ENCODE measurements around the gene NPTN.
"Not testable (repeated sequence)": the region's sequence is repeated elsewhere in the genome, so short reads cannot be mapped to it uniquely, and the experiment has no call there.

The NPTN gene

GRCh38 chr15:73582851-73583379 is 50.3 kb downstream of the NPTN start:
- TF ChIP-seq, protein P1, sequence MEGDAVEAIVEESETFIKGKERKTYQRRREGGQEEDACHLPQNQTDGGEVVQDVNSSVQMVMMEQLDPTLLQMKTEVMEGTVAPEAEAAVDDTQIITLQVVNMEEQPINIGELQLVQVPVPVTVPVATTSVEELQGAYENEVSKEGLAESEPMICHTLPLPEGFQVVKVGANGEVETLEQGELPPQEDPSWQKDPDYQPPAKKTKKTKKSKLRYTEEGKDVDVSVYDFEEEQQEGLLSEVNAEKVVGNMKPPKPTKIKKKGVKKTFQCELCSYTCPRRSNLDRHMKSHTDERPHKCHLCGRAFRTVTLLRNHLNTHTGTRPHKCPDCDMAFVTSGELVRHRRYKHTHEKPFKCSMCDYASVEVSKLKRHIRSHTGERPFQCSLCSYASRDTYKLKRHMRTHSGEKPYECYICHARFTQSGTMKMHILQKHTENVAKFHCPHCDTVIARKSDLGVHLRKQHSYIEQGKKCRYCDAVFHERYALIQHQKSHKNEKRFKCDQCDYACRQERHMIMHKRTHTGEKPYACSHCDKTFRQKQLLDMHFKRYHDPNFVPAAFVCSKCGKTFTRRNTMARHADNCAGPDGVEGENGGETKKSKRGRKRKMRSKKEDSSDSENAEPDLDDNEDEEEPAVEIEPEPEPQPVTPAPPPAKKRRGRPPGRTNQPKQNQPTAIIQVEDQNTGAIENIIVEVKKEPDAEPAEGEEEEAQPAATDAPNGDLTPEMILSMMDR (IDR thresholded peaks at IDR 0.05; ENCODE audit: low read depth, low read length), result no peak
- DNase-seq (ENCODE audit: extremely low read depth, low read depth), result no peak

- TF ChIP-seq, protein P1 (IDR thresholded peaks at IDR 0.05; ENCODE audit: low read depth, low read length), result no peak
- DNase-seq (ENCODE audit: extremely low read depth, low read depth), result no peak
These were observed 55.2 kb downstream of the NPTN start for GRCh38 chr15:73578026-73578425.

DNA sequence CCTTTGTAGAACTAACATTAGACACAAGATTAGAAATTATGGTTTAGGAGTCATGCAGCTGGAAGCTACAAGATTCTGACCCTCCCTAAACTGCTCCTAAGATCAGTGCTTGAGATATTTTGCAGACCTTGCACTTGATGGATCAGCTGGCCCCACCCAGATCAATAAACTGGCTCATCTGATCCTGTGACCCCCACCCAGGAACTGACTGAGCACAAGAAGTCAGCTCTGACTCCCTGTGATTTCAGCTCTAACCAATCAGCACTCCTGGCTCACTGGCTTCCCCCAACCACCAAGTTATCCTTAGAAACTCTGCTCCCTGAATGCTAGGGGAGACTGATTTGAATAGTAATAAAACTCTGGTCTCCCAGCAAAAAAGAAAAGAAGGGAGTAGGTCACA is 55.6 kb downstream of the NPTN start:
- not testable (repeated sequence) for DNase-seq (ENCODE audit: extremely low read depth, low read depth)

DNA sequence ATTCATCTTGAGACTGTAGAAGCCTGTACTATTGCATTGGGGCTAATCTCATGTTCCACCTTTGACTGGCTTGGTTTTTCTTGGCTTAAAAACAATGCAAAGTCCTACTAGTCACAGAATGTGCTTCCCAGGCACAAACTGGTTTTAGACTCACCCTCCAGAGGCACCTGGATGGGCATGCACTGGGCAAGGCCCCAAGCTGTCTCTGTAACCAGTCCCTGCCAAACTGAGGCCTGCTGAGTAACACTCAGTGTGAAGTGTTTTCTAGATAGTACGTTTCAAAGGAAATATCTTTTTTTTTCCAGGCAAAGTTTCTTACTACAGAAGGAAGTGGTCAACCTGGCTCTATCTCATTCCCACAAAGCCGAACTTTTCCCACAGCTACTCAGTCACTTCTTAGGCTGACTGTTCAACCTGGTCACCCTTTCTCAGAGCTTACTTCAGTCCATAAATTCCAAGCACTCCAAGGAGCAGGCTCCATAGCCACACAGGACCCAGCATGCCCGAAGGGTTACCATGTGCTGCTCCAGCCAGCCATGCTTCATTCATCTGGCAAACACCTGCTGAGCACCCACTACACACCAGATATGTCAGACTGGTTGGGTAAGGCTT is 57.4 kb downstream of the NPTN start:
- TF ChIP-seq, protein P1 (IDR thresholded peaks at IDR 0.05; ENCODE audit: low read depth, low read length), result no peak
- DNase-seq (ENCODE audit: extremely low read depth, low read depth), result no peak

DNA sequence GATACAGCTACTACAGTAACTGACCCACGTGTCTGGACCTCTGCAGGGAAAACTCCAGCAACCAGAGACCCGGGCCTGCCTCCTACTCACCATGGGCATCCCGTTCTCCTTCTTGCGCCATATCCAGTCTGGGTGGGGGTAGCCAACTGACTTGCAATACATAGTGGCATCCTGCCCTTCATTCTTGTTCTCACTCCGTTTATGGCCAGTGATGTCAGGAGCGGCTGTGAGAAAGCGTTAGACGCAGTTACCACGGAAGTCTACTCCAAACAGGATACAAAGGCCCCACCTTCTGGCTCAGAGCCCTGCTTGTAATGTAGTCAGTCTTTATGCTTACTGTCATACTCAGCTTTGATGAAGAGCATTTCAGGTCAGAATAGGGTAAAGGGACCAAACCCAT is 59.6 kb downstream of the NPTN start:
- TF ChIP-seq, protein P1 (IDR thresholded peaks at IDR 0.05; ENCODE audit: low read depth, low read length), result no peak
- no peak for DNase-seq (ENCODE audit: extremely low read depth, low read depth)

- TF ChIP-seq, protein P1 (IDR thresholded peaks at IDR 0.05; ENCODE audit: low read depth, low read length), result no peak
- DNase-seq (ENCODE audit: extremely low read depth, low read depth), result no peak
These were observed 60.2 kb downstream of the NPTN start for GRCh38 chr15:73573037-73573436.

DNA sequence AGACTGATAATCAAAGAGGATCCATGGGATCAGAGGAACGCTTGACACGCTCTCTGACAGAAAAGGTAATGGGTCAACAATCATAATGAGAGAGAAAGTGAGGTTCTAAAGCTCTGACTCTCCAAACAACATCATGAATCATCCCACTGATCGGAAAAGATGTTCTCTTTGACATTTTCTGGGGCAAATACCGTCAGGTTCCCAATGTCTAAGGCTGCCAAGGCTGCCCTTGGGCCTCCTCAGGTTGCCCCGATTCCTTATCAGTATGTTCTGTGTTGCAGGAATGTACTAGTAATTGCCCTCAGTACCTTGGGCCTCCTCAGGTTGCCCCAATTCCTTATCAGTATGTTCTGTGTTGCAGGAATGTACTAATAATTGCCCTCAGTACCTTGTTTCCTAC is 60.9 kb downstream of the NPTN start:
- TF ChIP-seq, protein P1 (IDR thresholded peaks at IDR 0.05; ENCODE audit: low read depth, low read length), result no peak
- DNase-seq (ENCODE audit: extremely low read depth, low read depth), result no peak

DNA sequence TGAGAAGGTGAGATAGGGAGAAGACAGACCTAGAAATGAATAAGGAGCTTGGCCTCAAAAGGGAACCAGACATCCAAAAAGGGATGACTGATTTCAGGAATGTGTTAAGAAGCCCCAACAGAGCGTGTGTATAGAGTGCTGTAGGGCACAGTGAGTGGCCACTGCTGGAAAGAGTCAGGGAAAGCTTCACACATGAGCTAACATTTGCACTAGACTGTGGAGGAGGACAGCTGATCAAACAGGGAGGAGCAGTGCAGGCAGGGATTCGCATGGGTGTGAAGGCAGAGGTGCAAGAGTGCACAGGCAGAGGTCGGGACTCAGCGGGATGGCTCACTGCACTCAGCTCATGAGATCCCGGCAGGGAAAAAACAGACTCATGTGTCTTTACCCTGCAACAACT is 61.8 kb downstream of the NPTN start:
- TF ChIP-seq, protein P1 (IDR thresholded peaks at IDR 0.05; ENCODE audit: low read depth, low read length), result no peak
- DNase-seq (ENCODE audit: extremely low read depth, low read depth), result no peak
